Measurements from ENCODE around the gene APOA5.

Gene APOA5

GRCh38 chr11:116777056-116777455 lies 14.6 kb downstream of the APOA5 start:
- no peak for TF ChIP-seq CTCF (IDR thresholded peaks at IDR 0.05; ENCODE audit: insufficient read depth, missing control alignments)
- FAIRE-seq (no peak), DNase-seq (ENCODE audit: insufficient read length, low spot score) (no peak)

GRCh38 chr11:116776522-116776984 lies 15.1 kb downstream of the APOA5 start:
- DNase-seq (ENCODE audit: insufficient read length, low spot score) (no peak), FAIRE-seq (no peak)
- no peak for TF ChIP-seq CTCF (IDR thresholded peaks at IDR 0.05; ENCODE audit: insufficient read depth, missing control alignments)

GRCh38 chr11:116775975-116776374 lies 15.7 kb downstream of the APOA5 start:
- FAIRE-seq (no peak), DNase-seq (ENCODE audit: insufficient read length, low spot score) (no peak)
- TF ChIP-seq CTCF (IDR thresholded peaks at IDR 0.05; ENCODE audit: insufficient read depth, missing control alignments): no peak

- no peak for FAIRE-seq
- DNase-seq (ENCODE audit: insufficient read length, low spot score): no peak
- TF ChIP-seq CTCF (IDR thresholded peaks at IDR 0.05; ENCODE audit: insufficient read depth, missing control alignments): no peak
Measured at GRCh38 chr11:116774661-116775060, 17.0 kb downstream of the APOA5 start.

GRCh38 chr11:116773203-116774097 lies 18.2 kb downstream of the APOA5 start:
- DNase-seq (ENCODE audit: insufficient read length, low spot score): no peak
- no peak for FAIRE-seq
- TF ChIP-seq CTCF (IDR thresholded peaks at IDR 0.05; ENCODE audit: insufficient read depth, missing control alignments): no peak

GRCh38 chr11:116772443-116773202 lies 19.1 kb downstream of the APOA5 start, which contains the start of gene BUD13:
Gene BUD13, minus strand, starts transcription at chr11:116772987. Its CDS starts 23 bp downstream, at chr11:116772964.
- FAIRE-seq (no peak), DNase-seq (ENCODE audit: insufficient read length, low spot score) (peak; percentile 78)

More at GRCh38 chr11:116772443-116773202, 19.1 kb downstream of the APOA5 start, which contains the start of gene BUD13:
- TF ChIP-seq CTCF (IDR thresholded peaks at IDR 0.05; ENCODE audit: insufficient read depth, missing control alignments): no peak
